WERI-Rb-1 (cell line): ENCODE data around the gene ECE2.

Source experiments
- DNase-seq: peaks from one replicate; pipeline ENCODE4 v3.0.0-alpha.2; 2020
- H3K27ac ChIP-seq: fragments of 250-450 bp; sonication (Bioruptor Pico); 2 replicates; pipeline ENCODE4 v1.5.1; 2020; ENCODE audit warnings: mild to moderate bottlenecking, moderate library complexity
- H3K27me3 ChIP-seq: fragments of 250-450 bp; sonication (Bioruptor Pico); 2 replicates; pipeline ENCODE4 v1.5.1; 2021; ENCODE audit warnings: mild to moderate bottlenecking, low read depth, moderate library complexity; ENCODE audit not compliant: insufficient read depth, severe bottlenecking
- H3K36me3 ChIP-seq: fragments of 250-450 bp; sonication (Bioruptor Pico); 2 replicates; pipeline ENCODE4 v1.5.1; 2020; ENCODE audit warnings: mild to moderate bottlenecking, moderate library complexity
- H3K4me3 ChIP-seq: 2 replicates; pipeline ENCODE4 v1.5.1; 2011; ENCODE audit warnings: low read depth, mild to moderate bottlenecking, control low read depth, low read length
- H3K9me3 ChIP-seq: fragments of 250-450 bp; sonication (Bioruptor Pico); 2 replicates; pipeline ENCODE4 v1.5.1; 2021; ENCODE audit warnings: mild to moderate bottlenecking, moderate library complexity; ENCODE audit not compliant: severe bottlenecking
- CTCF ChIP-seq: IDR thresholded peaks from 2 replicates; pipeline ENCODE4 v1.5.1; 2011; ENCODE audit warnings: low read depth, mild to moderate bottlenecking, control low read depth, inconsistent platforms, low read length

The ECE2 gene

GRCh38 chr3:184277366-184277765 is 1.5 kb downstream of the ECE2 start:
- DNase-seq, result no peak
- TF ChIP-seq CTCF, result no peak
- H3K27me3 ChIP-seq, result no peaks in the 10 kb centered on the region
- no peak overlapping the region for H3K4me3 ChIP-seq
- H3K9me3 ChIP-seq, result no peaks in the 10 kb centered on the region
- no peaks in the 10 kb centered on the region for H3K36me3 ChIP-seq
- H3K27ac ChIP-seq, result no peak overlapping the region

GRCh38 chr3:184282941-184283340 is 7.1 kb downstream of the ECE2 start:
- H3K27me3 ChIP-seq, result no peaks in the 10 kb centered on the region
- DNase-seq, result no peak
- H3K27ac ChIP-seq, result no peak overlapping the region
- H3K4me3 ChIP-seq, result no peak overlapping the region
- no peaks in the 10 kb centered on the region for H3K36me3 ChIP-seq
- TF ChIP-seq CTCF, result peak; percentile 28; the same call in 1 of the 2 replicates
- H3K9me3 ChIP-seq, result no peaks in the 10 kb centered on the region

- Histone ChIP-seq H3K4me3 (no peak overlapping the region), H3K27me3 (no peaks in the 10 kb centered on the region), H3K27ac (no peak overlapping the region), H3K36me3 (no peaks in the 10 kb centered on the region), H3K9me3 (no peaks in the 10 kb centered on the region)
- no peak for DNase-seq
- no peak for TF ChIP-seq CTCF
Observed at GRCh38 chr3:184283681-184284080, 7.9 kb downstream of the ECE2 start.

GRCh38 chr3:184284696-184285095 is 8.9 kb downstream of the ECE2 start:
- Histone ChIP-seq H3K4me3 (no peak overlapping the region), H3K9me3 (no peaks in the 10 kb centered on the region), H3K27me3 (no peaks in the 10 kb centered on the region), H3K36me3 (no peaks in the 10 kb centered on the region), H3K27ac (no peak overlapping the region)
- TF ChIP-seq CTCF, result peak; percentile 81
- DNase-seq, result peak; percentile 89

GRCh38 chr3:184289426-184289938 is 13.7 kb downstream of the ECE2 start:
- Histone ChIP-seq H3K9me3 (no peaks in the 10 kb centered on the region), H3K27me3 (no peaks in the 10 kb centered on the region), H3K36me3 (no peaks in the 10 kb centered on the region), H3K27ac (no peak overlapping the region), H3K4me3 (no peak overlapping the region)
- peak; percentile 78 for TF ChIP-seq CTCF
- peak; percentile 79 for DNase-seq

- H3K9me3 ChIP-seq, result no peaks in the 10 kb centered on the region
- no peak for TF ChIP-seq CTCF
- no peaks in the 10 kb centered on the region for H3K36me3 ChIP-seq
- no peak for DNase-seq
- H3K4me3 ChIP-seq, result no peak overlapping the region
- H3K27ac ChIP-seq, result no peak overlapping the region
- H3K27me3 ChIP-seq, result no peaks in the 10 kb centered on the region
Observed at GRCh38 chr3:184290331-184290730, 14.5 kb downstream of the ECE2 start.
